Effector memory CD8-positive, alpha-beta T cell (primary cell): ENCODE measurements around the gene ZNF746.
A peak's percentile ranks its signal among the peaks of the same experiment; 100 is the strongest.

Experiments
- ATAC-seq: fragments of 150-1000 bp; cut with Tn5 transposase; replicated peaks from 2 replicates; pipeline ENCODE4 v1.10.0; 2021; ENCODE audit warnings: mild to moderate bottlenecking, moderate library complexity
- DNase-seq, 3 experiments: peaks; one replicate each; pipeline ENCODE4 v3.0.0; 2021
- H3K27ac Mint-ChIP-seq, 2 donors: one replicate each; pipeline ENCODE4 v1.8.0; 2022; ENCODE audit warnings: mild to moderate bottlenecking in 2 of 2, mixed read lengths in 2 of 2, moderate library complexity in 2 of 2
- H3K27me3 Mint-ChIP-seq, 2 donors: one replicate each; pipeline ENCODE4 v1.8.0; 2022; ENCODE audit warnings: mixed read lengths in 2 of 2
- H3K36me3 Mint-ChIP-seq: one replicate; pipeline ENCODE4 v1.8.0; 2022; ENCODE audit warnings: mild to moderate bottlenecking, moderate library complexity, mixed read lengths; ENCODE audit not compliant: insufficient read depth
- H3K4me1 Mint-ChIP-seq, 2 donors: one replicate each; pipeline ENCODE4 v1.8.0; 2022; ENCODE audit warnings: low read depth in 2 of 2, mixed read lengths in 2 of 2
- H3K4me3 Mint-ChIP-seq, 2 donors: one replicate each; pipeline ENCODE4 v1.8.0; 2022; ENCODE audit warnings: mild to moderate bottlenecking in 2 of 2, mixed read lengths in 2 of 2, moderate library complexity in 2 of 2
- H3K9me3 Mint-ChIP-seq, 2 donors: one replicate each; pipeline ENCODE4 v1.8.0; 2022; ENCODE audit warnings: mixed read lengths in 2 of 2

The ZNF746 gene

DNA sequence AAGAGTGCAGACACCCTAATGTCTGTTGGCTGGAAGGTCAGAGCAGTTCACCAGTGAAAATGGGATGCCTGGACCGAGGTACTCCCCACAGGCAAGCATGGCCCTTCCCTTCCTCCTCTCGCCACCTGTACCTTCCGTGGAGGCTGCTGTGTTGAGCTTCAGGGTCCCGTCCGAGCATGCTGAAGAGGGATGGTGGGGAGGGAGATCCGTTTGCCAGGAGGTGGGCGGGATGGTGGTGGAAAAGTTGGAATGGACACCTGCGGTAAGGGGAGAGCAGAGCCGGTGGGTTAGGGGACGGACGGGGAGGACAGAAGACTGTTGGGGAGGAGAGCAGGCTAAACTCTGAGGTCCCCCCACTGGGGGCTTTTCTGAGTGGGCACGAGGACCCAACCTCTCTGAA, 20.8 kb downstream of the ZNF746 start:
- no peak overlapping the region for H3K4me3 Mint-ChIP-seq
- peaks cover 59% of the 10 kb centered on the region for H3K36me3 Mint-ChIP-seq
- peaks cover 4 to 9% of the 10 kb centered on the region in 2 donors for H3K4me1 Mint-ChIP-seq
- H3K27me3 Mint-ChIP-seq, result no peaks in the 10 kb centered on the region
- no peak for ATAC-seq
- peak overlapping the region; percentile 49 to 69 for H3K27ac Mint-ChIP-seq
- no peak for DNase-seq
- no peaks in the 10 kb centered on the region for H3K9me3 Mint-ChIP-seq

DNA sequence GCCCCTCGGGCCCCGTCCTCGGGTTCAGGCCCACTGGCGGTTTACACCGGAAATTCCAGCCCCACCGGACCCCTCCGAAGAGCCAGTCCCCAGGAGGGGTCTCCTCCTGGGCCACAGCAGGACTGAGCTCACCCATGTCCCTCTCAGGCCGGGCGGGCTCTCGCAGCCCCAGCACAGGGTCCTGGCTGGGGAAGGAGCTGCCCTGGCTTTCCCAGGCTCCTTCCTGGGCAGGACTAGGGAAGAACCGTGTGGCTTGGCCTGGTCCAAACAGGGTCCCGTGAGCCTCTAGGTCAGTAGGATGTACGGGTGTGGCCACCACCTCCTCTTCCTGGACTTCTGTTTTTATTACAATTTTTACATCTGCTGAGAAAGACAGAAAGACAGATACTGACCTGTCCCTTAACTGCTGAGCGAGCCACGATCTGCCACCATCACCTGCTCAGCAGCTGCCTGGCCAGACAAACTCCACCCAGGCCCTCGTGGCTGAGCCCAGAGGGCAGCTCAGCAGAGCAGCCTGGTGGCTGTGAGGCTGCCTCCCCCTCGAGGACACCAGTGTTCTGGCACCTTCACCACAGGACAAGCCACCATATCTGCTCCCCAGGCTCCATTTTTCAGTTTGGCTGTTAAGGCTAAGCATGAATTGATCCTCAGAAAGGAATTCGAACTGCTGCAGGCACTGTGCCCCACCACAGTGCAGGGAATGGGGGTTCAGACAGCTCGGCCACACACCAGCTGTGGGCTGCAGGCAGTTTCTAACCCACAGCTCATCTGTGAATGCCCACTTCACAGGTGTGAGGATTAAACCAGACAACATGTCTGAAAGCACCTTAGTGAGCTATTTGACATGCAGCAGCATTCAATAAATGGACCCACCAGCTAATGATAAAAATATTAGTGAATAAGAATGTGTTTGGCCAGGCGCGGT, 22.2 kb downstream of the ZNF746 start:
- Mint-ChIP-seq H3K36me3 (peaks cover 54% of the 10 kb centered on the region), H3K27ac (peak overlapping the region; percentile 60 to 69), H3K27me3 (no peaks in the 10 kb centered on the region), H3K4me1 (peaks cover 4 to 9% of the 10 kb centered on the region in 2 donors), H3K4me3 (no peak overlapping the region), H3K9me3 (no peaks in the 10 kb centered on the region)
- DNase-seq (no peak), ATAC-seq (peak; percentile 58)

DNA sequence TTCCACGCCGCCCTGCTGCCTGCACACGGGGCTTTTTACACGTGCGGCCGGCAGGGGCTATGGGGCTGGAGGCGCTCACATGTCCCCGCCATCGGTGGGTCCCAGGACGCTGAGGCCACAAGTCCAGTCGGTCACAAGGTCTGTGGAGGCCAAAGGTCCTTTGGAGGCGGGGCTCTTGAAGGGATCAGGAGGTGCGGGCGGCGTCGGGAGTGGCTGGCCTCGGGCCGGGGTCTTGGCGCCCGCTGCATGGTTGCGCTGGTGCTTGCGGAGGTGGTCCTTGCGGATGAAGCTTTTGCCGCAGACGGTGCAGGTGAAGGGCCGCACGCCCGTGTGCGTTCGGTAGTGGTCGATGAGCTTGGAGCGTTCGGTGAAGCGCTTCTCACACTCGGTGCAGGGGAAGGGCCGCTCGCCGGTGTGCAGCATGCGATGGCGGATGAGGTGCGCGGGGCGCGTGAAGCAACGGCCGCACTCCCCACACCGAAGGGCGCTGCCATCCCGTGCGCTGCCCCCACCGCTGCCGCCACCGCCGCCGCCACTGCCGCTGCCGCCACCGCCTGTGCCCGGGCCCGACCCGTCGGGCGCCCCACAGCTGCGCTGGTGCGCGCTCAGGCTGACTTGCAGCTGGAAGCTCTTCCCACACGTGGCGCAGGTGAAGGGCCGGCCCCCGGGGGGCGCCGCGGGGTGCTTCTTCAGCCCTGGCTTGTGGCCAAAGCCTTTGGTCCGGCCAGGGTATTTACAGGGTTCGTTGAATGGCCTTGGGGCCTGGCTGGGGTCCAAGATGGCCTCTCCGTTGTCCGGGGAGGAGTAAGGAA, 23.1 kb downstream of the ZNF746 start:
- DNase-seq, result no peak
- Mint-ChIP-seq H3K4me3 (no peak overlapping the region), H3K27me3 (no peaks in the 10 kb centered on the region), H3K27ac (peak overlapping the region in 1 of 2 donors; percentile 10), H3K9me3 (no peaks in the 10 kb centered on the region), H3K4me1 (peaks cover 4 to 9% of the 10 kb centered on the region in 2 donors), H3K36me3 (peaks cover 54% of the 10 kb centered on the region)
- ATAC-seq, result no peak

DNA sequence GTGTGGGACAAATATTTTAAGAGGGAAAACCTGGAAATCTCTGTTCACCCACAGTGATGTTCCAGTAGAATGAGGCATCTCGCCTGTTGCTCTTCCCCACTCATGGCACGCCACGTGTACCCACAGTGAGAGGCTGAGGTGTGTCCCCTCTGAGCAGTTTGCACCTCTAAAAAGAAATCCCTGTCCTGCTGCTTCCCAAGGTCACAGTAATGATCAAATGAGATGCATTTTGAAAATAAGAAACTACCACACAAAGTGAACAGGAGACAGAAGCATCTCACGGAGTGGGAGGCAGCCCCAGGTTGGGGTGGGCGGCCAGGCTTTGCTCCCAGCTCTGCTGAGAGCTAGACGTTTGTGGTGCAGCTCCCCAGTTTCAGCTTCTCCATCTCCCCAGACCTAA, 24.4 kb downstream of the ZNF746 start:
- peaks cover 4 to 9% of the 10 kb centered on the region in 2 donors for H3K4me1 Mint-ChIP-seq
- no peaks in the 10 kb centered on the region for H3K9me3 Mint-ChIP-seq
- H3K36me3 Mint-ChIP-seq, result peaks cover 51% of the 10 kb centered on the region
- DNase-seq (no peak), ATAC-seq (no peak)
- H3K27ac Mint-ChIP-seq, result no peak overlapping the region
- no peak overlapping the region for H3K4me3 Mint-ChIP-seq
- no peaks in the 10 kb centered on the region for H3K27me3 Mint-ChIP-seq

DNA sequence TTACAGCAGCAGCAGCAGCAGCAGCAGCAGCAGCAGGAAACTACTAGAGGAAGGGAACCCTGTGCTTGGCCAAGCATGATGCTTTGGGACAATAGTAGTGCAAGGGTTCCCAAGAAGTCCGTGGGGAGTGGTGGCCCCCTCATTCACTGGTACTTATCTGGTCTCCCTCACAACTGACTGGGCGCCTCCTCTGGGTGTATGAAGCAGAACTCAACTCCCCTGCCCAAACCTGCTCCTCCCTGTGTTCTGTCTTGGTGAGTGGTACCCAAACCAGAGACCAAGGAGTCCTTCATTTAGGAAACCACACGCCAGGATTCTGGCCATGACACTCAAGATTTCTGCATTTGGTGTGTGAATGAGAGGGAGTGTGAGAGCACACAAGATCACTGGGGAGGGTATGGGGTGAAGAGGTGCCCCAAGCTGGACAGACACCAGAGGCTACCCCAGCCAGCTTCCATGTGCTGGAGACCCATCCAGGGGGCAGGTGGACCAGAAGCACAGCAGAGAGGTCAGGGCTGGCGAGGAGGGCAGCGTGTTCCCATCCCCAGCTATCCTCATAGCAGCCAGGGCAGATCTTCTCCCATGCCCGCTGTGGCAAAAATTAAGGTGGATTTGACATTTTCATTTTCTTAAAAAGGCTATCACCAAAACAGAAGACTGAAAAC, 26.2 kb downstream of the ZNF746 start:
- Mint-ChIP-seq H3K27ac (no peak overlapping the region), H3K4me1 (peaks cover 4 to 7% of the 10 kb centered on the region in 2 donors), H3K9me3 (no peaks in the 10 kb centered on the region), H3K27me3 (no peaks in the 10 kb centered on the region), H3K4me3 (no peak overlapping the region), H3K36me3 (peaks cover 41% of the 10 kb centered on the region)
- DNase-seq, result no peak
- ATAC-seq, result no peak

DNA sequence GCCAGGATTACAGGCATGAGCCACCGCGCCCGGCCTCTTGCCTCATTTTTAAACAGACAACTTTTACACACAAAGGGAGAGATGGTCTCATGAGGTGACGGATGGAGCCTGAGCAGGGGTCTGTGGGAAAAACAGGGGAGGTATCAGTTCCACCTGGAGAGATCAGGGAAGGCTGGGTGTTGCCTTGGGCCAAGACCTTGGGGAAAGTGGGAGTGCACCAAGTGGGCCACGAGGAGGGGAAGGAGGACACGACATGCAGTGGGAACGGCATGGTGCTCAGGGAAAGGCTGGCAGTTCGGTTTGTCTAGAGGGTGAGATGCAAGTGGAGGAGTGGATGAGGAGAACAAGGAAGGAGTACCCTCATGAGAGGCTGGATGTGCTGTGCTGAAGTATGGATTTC, 27.8 kb downstream of the ZNF746 start:
- DNase-seq (no peak), ATAC-seq (no peak)
- H3K36me3 Mint-ChIP-seq, result peaks cover 27% of the 10 kb centered on the region
- no peaks in the 10 kb centered on the region for H3K9me3 Mint-ChIP-seq
- H3K27ac Mint-ChIP-seq, result peak overlapping the region in 1 of 2 donors; percentile 35
- H3K4me3 Mint-ChIP-seq, result no peak overlapping the region
- peaks cover under 1 to 7% of the 10 kb centered on the region in 2 donors for H3K27me3 Mint-ChIP-seq
- H3K4me1 Mint-ChIP-seq, result no peaks in the 10 kb centered on the region

DNA sequence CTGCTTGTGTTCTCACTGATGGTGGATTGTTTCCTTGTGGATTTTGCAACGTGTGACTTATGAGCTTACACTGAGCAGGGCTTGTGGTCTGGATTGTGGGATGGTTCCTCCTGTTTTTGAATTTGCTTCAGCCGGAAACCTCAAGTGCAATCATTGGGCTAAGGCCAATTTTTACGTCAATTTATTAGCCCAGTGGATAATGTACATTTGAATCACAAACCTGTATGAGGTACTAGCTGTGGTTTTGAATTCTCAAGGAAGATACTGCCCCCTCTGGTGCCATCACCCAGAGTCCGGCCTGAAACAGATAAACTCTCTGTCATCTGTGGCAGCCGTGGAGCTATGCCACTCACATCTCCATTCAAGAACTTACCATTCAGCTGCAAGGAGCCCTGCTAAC, 29.4 kb downstream of the ZNF746 start:
- Mint-ChIP-seq H3K9me3 (no peaks in the 10 kb centered on the region), H3K36me3 (peaks cover 20% of the 10 kb centered on the region), H3K4me1 (no peaks in the 10 kb centered on the region), H3K4me3 (no peak overlapping the region), H3K27ac (no peak overlapping the region), H3K27me3 (peaks cover 8 to 15% of the 10 kb centered on the region in 2 donors)
- ATAC-seq (no peak), DNase-seq (no peak)

DNA sequence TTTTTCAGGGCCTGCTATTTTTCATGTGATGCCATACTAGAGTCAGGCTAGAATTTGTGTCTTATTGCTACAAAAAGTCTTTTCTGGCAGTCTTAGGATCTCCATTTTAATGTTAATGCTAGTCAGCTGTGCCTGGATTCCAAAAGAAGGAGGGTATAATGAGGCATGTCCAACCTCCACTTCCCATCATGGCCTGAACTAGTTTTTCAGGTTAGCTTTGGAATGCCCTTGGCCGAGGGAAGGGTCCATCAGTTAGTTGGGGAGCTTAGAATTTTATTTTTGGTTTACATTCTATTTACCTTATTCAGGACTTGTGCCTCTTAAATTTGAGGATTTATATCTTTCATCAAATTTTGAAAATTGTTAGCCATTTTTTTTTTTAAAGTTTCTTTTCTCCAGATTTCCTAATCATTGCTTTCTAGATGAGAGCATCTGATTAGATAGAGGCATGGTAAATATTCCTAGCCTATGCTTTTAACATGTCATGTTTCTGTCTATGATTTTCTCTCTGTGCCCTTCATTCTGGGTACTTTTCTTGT, 30.2 kb downstream of the ZNF746 start:
- H3K9me3 Mint-ChIP-seq, result no peaks in the 10 kb centered on the region
- no peak overlapping the region for H3K27ac Mint-ChIP-seq
- no peak for ATAC-seq
- H3K4me3 Mint-ChIP-seq, result no peak overlapping the region
- H3K27me3 Mint-ChIP-seq, result peaks cover 8 to 15% of the 10 kb centered on the region in 2 donors
- no peaks in the 10 kb centered on the region for H3K4me1 Mint-ChIP-seq
- no peak for DNase-seq
- H3K36me3 Mint-ChIP-seq, result peaks cover 12% of the 10 kb centered on the region

DNA sequence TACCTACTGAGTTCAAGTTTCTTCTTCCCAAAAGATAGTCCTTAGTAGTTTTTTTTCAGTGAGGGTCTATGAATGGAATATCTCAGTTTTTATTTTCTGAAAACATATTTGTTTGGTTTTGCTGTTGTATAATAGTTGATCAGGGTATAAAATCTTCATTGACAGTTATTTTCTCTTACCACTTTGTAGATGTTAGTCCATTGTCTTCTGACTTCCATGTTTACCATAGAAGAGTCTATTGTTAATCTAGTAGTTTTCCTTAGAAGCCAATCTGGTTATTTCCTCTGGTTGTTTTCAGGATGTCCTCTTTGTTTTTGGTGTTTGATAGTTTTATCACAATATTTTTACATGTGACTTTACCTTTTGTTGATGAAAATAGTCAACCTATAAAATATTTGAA, 31.2 kb downstream of the ZNF746 start:
- DNase-seq (no peak), ATAC-seq (no peak)
- H3K27ac Mint-ChIP-seq, result no peak overlapping the region
- H3K36me3 Mint-ChIP-seq, result peaks cover 10% of the 10 kb centered on the region
- no peaks in the 10 kb centered on the region for H3K9me3 Mint-ChIP-seq
- peaks cover 0 to under 1% of the 10 kb centered on the region in 2 donors for H3K4me1 Mint-ChIP-seq
- no peak overlapping the region for H3K4me3 Mint-ChIP-seq
- H3K27me3 Mint-ChIP-seq, result peaks cover 8 to 15% of the 10 kb centered on the region in 2 donors

DNA sequence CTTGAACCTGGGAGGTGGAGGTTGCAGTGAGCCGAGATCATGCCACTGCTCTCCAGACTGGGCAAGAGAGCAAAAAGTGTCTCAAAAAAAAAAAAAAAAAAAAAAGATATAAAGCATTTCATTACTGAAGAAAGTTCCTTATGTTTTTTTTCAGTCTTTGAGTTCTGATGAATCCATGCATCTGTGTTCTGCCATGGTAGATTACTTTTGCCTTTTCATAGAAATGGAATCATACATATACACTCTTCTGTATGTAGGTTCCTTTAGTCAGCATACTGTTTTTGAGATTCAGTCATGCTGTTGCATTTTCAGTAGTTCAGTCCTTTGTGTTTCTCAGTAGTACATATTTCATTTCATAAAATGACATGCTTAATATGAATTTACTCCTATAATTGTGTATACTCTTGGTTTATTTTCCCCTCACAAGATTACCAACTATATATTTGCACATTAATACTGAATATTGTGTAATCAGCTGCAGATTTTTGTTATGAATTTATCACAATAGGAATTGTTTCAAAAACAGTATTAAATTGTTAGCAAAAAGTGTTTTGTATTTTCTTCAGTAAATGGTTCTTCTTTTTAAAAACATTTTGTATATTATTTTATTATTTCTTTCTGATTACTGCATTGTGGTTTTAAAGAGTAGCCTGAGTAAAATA, 34.0 kb downstream of the ZNF746 start:
- Mint-ChIP-seq H3K27me3 (peaks cover 8 to 15% of the 10 kb centered on the region in 2 donors), H3K36me3 (peaks cover 4% of the 10 kb centered on the region), H3K4me3 (no peak overlapping the region), H3K27ac (no peak overlapping the region), H3K9me3 (no peaks in the 10 kb centered on the region), H3K4me1 (peaks cover 5 to 6% of the 10 kb centered on the region in 2 donors)
- ATAC-seq (no peak), DNase-seq (no peak)

DNA sequence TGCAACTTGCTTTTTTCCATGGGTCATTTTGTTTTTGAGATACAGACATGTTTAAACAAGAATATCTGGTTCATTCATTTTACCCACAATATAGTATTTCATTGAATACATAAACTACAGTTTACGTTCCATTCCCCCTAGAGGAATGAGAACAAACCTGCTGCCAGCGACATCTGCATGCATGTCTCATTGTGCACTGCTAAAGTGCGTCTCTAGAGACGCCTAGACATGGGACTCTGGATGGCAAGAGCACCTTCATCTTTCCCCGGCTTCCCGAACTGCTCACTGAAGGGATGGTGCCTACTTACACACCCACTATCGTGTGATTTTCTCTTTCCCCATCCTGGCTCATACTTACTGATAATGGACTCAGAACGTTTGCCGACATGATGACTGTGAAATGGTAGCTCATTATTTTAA, 35.5 kb downstream of the ZNF746 start:
- no peaks in the 10 kb centered on the region for H3K9me3 Mint-ChIP-seq
- no peak overlapping the region for H3K27ac Mint-ChIP-seq
- H3K4me1 Mint-ChIP-seq, result peaks cover 11 to 12% of the 10 kb centered on the region in 2 donors
- H3K36me3 Mint-ChIP-seq, result peaks cover 7% of the 10 kb centered on the region
- peaks cover 8 to 15% of the 10 kb centered on the region in 2 donors for H3K27me3 Mint-ChIP-seq
- no peak for ATAC-seq
- H3K4me3 Mint-ChIP-seq, result peak overlapping the region in 1 of 2 donors; percentile 77
- no peak for DNase-seq

DNA sequence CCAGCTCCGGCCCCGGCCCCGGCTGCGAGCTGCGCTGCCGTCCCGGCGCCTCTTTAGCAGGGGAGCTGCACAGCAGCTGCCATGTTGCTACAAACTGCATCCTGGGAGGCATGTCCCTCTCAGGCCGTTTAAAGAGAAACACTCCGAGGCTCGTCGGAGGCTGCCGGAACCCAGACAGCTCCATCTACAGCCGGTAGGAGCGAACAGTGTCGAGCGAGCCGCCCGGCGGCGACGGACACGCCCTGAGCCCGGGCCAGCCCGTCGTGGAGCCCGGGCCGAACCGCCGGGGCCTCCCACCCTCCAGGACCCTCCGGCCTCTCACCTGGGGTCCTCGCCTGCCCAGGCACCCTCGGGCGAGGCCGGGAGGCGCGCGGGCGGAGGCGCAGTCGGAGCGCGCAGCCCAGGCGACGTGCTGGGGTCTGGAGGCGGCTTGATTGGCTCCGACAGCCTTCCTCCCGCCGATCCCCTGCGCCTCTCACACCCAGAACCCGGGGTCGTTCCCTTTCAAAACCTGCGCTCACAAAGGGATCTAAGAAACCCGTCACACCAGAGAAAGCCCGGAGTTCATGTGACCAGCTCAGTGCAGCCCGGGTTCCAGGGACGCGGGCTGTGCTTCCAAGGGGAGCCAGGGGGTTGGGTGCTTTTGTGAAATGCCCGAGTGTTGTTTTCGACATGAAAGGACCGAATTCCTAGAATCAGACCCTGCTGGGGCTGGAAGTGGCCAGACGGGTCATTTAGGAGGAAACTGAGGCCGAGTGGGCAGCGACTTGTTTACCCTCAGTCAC, 36.9 kb downstream of the ZNF746 start, which contains the start of gene ZNF777:
Gene ZNF777 (minus strand): TSS at position 570 of the 785 bp plus-strand sequence. CDS start 5,040 bp downstream, outside the sequence.
- H3K4me1 Mint-ChIP-seq, result peaks cover 11 to 15% of the 10 kb centered on the region in 2 donors
- peaks cover 7% of the 10 kb centered on the region for H3K36me3 Mint-ChIP-seq
- peaks cover 8 to 15% of the 10 kb centered on the region in 2 donors for H3K27me3 Mint-ChIP-seq
- H3K4me3 Mint-ChIP-seq, result peak within 1 kb of the TSS; percentile 77 to 83
- peak within 1 kb of the TSS; percentile 36 to 80 for H3K27ac Mint-ChIP-seq
- H3K9me3 Mint-ChIP-seq, result no peaks in the 10 kb centered on the region
- ATAC-seq (peak; percentile 98), DNase-seq (peak; percentile 74 to 79 (median 76))
